ENCODE results near the gene NWD2.

DNA sequence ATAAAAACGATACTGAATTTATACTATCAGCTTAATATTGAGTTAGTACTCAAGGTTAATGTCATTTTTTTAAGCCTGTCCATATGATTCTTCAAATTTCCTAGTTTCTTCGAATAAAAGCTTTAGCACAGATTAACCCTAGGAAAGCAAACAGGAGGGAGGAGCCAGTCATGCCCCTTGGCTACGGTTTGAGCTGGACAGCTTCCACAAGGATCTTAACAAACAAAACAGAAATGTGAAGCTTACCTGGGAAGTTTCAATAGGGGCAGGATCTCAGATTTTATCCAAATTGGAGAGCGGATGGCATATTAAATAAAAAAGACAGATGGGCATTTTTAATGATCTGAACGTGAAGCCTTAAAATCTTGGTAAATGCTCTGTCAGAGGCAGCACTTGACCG, 2.3 kb downstream of the NWD2 start:
- TF ChIP-seq CTCF (IDR thresholded peaks at IDR 0.05 in 8 of 11, conservative IDR thresholded peaks at IDR 0.05 in 3 of 11) (no peak), POLR2A (IDR thresholded peaks at IDR 0.05) (no peak), POLR2AphosphoS5 (IDR thresholded peaks at IDR 0.05) (no peak)

Measured in spleen (tissue), 7 donors.